MCF 10A (cell line): ENCODE measurements around the gene ARHGEF9. TPM values are rescaled to one million over a fixed set of nuclear protein-coding genes. Genes with fewer than 3 reads are reported as not detected.

Source experiments
- BruUV-seq: library from RNA; stranded (reverse); fragments of 400-500 nt; replicated peaks from 2 replicates; lab custom pipeline; 2021; lab: Mats Ljungman, UMichigan
- CTCF ChIA-PET: fragments of 300-600 bp; sonication (Branson Sonifier 250); formaldehyde crosslinking; extraction: SDS; loops from one replicate; lab custom pipeline; 2021; ENCODE audit warnings: antibody characterized with exemption, inconsistent platforms; lab: Yijun Ruan, JAX
- POLR2A ChIA-PET: fragments of 300-600, 350-650 bp; sonication (Branson Sonifier 250); formaldehyde crosslinking; extraction: SDS; loops from one replicate; lab custom pipeline; 2020; ENCODE audit warnings: antibody characterized with exemption, inconsistent platforms; lab: Yijun Ruan, JAX
- DNase-seq: peaks from one replicate; pipeline ENCODE4 v3.0.0-alpha.2; 2018; ENCODE audit not compliant: unreplicated experiment
- H3K27ac Mint-ChIP-seq: one replicate; pipeline ENCODE4 v1.8.0; 2022; ENCODE audit warnings: mild to moderate bottlenecking, low read depth, mixed read lengths; ENCODE audit not compliant: unreplicated experiment
- H3K27me3 Mint-ChIP-seq: one replicate; pipeline ENCODE4 v1.8.0; 2022; ENCODE audit warnings: mixed read lengths; ENCODE audit not compliant: insufficient read depth, unreplicated experiment
- H3K36me3 Mint-ChIP-seq: one replicate; pipeline ENCODE4 v1.8.0; 2022; ENCODE audit warnings: mild to moderate bottlenecking, moderate library complexity, mixed read lengths; ENCODE audit not compliant: insufficient read depth, unreplicated experiment
- H3K4me1 Mint-ChIP-seq: one replicate; pipeline ENCODE4 v1.8.0; 2022; ENCODE audit warnings: mixed read lengths; ENCODE audit not compliant: insufficient read depth, unreplicated experiment
- H3K4me3 Mint-ChIP-seq: one replicate; pipeline ENCODE4 v1.8.0; 2022; ENCODE audit warnings: mild to moderate bottlenecking, moderate library complexity, mixed read lengths; ENCODE audit not compliant: unreplicated experiment
- H3K9me3 Mint-ChIP-seq: one replicate; pipeline ENCODE4 v1.8.0; 2022; ENCODE audit warnings: mixed read lengths; ENCODE audit not compliant: unreplicated experiment
- intact Hi-C: fragments of 100-400 bp; cut with micrococcal nuclease; formaldehyde crosslinking; loops from 2 replicates; pipeline ENCODE4 v1.14.1; 2022
- total RNA-seq: library from RNA; stranded (reverse); gene quantifications from 2 replicates; pipeline ENCODE4 v1.2.3, GENCODE V29; 2022
- TF ChIP-seq, protein P1 (sequence below): fragments of 200-600 bp; IDR thresholded peaks from one replicate; pipeline ENCODE4 v1.8.0; 2022; ENCODE audit warnings: antibody characterized with exemption, mild to moderate bottlenecking; ENCODE audit not compliant: unreplicated experiment

The ARHGEF9 gene
- total RNA-seq, 1 experiment from 2014 or later = 33.6 TPM

GRCh38 chrX:63754860-63755579 lies 30.0 kb downstream of the ARHGEF9 start:
- H3K4me1 Mint-ChIP-seq = peaks cover 22% of the 10 kb centered on the region
- H3K4me3 Mint-ChIP-seq = peak overlapping the region; percentile 89
- H3K9me3 Mint-ChIP-seq = peaks cover 8% of the 10 kb centered on the region
- peak overlapping the region; percentile 83 for H3K27ac Mint-ChIP-seq
- CTCF ChIA-PET = interaction anchor here (0.6 to 0.7 kb wide), 2 partner anchors 15 to 169 kb away, joined by 3 to 6 read pairs; no protein-coding TSS in a partner anchor
- TF ChIP-seq, protein P1, sequence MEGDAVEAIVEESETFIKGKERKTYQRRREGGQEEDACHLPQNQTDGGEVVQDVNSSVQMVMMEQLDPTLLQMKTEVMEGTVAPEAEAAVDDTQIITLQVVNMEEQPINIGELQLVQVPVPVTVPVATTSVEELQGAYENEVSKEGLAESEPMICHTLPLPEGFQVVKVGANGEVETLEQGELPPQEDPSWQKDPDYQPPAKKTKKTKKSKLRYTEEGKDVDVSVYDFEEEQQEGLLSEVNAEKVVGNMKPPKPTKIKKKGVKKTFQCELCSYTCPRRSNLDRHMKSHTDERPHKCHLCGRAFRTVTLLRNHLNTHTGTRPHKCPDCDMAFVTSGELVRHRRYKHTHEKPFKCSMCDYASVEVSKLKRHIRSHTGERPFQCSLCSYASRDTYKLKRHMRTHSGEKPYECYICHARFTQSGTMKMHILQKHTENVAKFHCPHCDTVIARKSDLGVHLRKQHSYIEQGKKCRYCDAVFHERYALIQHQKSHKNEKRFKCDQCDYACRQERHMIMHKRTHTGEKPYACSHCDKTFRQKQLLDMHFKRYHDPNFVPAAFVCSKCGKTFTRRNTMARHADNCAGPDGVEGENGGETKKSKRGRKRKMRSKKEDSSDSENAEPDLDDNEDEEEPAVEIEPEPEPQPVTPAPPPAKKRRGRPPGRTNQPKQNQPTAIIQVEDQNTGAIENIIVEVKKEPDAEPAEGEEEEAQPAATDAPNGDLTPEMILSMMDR = no peak
- no peaks in the 10 kb centered on the region for H3K27me3 Mint-ChIP-seq
- H3K36me3 Mint-ChIP-seq = no peaks in the 10 kb centered on the region
- peak; percentile 87 for DNase-seq
- intact Hi-C loops = no loop called here
- POLR2A ChIA-PET = interaction anchor here (0.5 to 1.9 kb wide), 11 partner anchors 10 to 1386 kb away, joined by 3 to 11 read pairs (median 4); partner anchors contain the start of gene AMER1
- no TSS peak for BruUV-seq

DNA sequence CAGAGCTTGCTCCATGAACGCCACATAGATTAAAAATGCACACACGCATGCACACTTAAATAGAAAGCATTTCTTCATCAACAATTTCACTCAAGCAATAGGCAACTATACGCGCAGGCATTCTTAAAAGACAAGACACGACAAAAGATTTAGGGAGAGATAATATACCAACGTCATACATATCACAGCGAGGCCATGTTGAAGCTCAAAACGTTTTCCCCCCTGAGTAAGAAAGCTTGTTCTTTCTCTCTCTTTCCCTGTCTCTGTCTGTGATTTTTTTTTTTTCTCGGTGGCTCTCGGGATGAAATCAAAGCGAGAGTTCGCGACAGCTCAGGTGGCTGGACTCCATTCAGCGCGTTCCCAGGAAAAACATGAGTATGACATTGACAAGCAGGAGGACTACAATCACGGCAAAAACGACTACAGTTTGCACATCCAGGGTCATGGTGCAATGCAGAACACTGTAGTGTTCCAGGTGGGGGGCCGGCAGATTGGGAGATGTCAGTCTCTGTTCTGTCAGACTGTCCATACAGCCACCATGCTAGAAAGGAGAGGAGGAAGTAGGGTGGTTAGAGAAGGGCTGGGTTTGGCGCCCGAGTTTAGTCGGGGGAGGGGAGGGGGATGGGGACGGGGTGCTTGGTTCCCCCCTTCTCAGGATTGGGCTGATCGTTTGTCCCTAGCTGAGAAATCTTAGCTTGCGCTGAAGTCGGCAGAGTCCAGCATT lies 30.7 kb downstream of the ARHGEF9 start:
- BruUV-seq = no TSS peak
- intact Hi-C loops = no loop called here
- H3K4me1 Mint-ChIP-seq = peaks cover 22% of the 10 kb centered on the region
- TF ChIP-seq, protein P1 = no peak
- peak overlapping the region; percentile 83 for H3K27ac Mint-ChIP-seq
- H3K27me3 Mint-ChIP-seq = no peaks in the 10 kb centered on the region
- ChIA-PET CTCF (interaction anchor here (0.6 to 0.7 kb wide), 3 partner anchors 16 to 1490 kb away, joined by 3 to 6 read pairs (median 4); no protein-coding TSS in a partner anchor), POLR2A (interaction anchor here (0.6 to 1.9 kb wide), 10 partner anchors 10 to 452 kb away, joined by 3 to 11 read pairs (median 4); partner anchors contain the start of gene AMER1)
- peaks cover 15% of the 10 kb centered on the region for H3K9me3 Mint-ChIP-seq
- no peaks in the 10 kb centered on the region for H3K36me3 Mint-ChIP-seq
- DNase-seq = peak; percentile 19
- H3K4me3 Mint-ChIP-seq = peak overlapping the region; percentile 89

GRCh38 chrX:63751481-63751880 lies 33.5 kb downstream of the ARHGEF9 start:
- no peak overlapping the region for H3K27ac Mint-ChIP-seq
- ChIA-PET POLR2A (no interaction called here), CTCF (no interaction called here)
- H3K36me3 Mint-ChIP-seq = no peaks in the 10 kb centered on the region
- no peaks in the 10 kb centered on the region for H3K27me3 Mint-ChIP-seq
- peaks cover 32% of the 10 kb centered on the region for H3K4me1 Mint-ChIP-seq
- no TSS peak for BruUV-seq
- TF ChIP-seq, protein P1 = no peak
- peak; percentile 5 for DNase-seq
- peaks cover 8% of the 10 kb centered on the region for H3K9me3 Mint-ChIP-seq
- H3K4me3 Mint-ChIP-seq = no peak overlapping the region
- intact Hi-C loops = no loop called here

DNA sequence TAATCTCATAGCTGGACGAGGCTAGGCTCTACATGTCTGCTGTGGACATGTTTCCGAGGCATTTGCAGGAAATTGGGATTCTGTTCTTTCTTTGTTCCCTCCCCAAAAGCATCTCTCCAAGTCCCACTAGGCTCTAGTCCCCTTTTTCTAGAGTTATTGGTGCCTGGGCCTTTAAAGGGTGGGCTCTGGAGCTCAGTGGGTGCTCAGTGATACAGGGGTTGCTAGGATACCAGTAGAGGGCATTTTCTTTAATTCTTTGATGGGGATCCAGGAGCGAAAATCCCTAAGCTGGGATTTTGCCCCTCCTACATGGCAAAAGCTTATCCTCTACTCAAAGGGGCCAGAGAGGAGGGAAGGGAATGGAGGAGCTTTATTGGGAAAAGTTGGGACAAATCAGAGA lies 34.2 kb downstream of the ARHGEF9 start:
- no peak for DNase-seq
- Mint-ChIP-seq H3K4me1 (peaks cover 32% of the 10 kb centered on the region), H3K4me3 (no peak overlapping the region), H3K36me3 (no peaks in the 10 kb centered on the region), H3K27ac (no peak overlapping the region), H3K27me3 (no peaks in the 10 kb centered on the region), H3K9me3 (peaks cover 12% of the 10 kb centered on the region)
- ChIA-PET POLR2A (no interaction called here), CTCF (interaction anchor here (0.7 to 1.5 kb wide), 2 partner anchors 11 to 44 kb away, joined by 5 read pairs; no protein-coding TSS in a partner anchor)
- no TSS peak for BruUV-seq
- intact Hi-C loops = no loop called here
- TF ChIP-seq, protein P1 = no peak
